GM10248 (cell line): Measurements from ENCODE around the gene DSCAML1.

Experiments used
- CTCF ChIA-PET: fragments of 300-600 bp; sonication (Branson Sonifier 250); formaldehyde crosslinking; extraction: SDS; loops from one replicate; lab custom pipeline; 2021; ENCODE audit warnings: antibody characterized with exemption; lab: Yijun Ruan, JAX
- POLR2A ChIA-PET: fragments of 350-650 bp; sonication (Branson Sonifier 250); formaldehyde crosslinking; extraction: SDS; loops from one replicate; lab custom pipeline; 2020; ENCODE audit warnings: antibody characterized with exemption; lab: Yijun Ruan, JAX
- DNase-seq: peaks from one replicate; pipeline ENCODE4 v3.0.0; 2012; ENCODE audit errors: extremely low spot score
- TF ChIP-seq, protein P1 (sequence below): IDR thresholded peaks from 2 replicates; pipeline ENCODE4 v1.5.1; 2012; ENCODE audit warnings: mild to moderate bottlenecking, low read depth; ENCODE audit errors: extremely low read depth, missing control alignments, control extremely low read depth

The DSCAML1 gene

DNA sequence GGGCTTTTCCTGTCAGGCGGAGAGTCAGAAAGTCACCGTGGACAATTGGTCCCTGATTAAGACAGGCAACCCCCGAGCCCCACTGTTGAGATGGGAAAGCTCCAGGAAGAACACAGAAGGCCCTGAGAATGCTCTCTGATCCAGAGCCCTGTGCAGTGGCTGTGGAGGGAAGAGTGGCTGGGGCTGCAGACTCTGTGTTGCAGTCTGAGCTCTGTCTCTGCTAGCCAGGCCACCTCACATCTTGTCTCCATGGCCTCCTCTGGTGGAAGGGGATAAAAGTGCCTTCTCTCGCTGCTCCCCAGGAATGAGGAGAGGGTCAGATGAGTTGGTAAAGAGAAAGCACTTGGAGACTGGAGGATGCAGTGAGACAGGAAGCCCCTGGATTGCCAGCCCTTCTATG, 328.1 kb downstream of the DSCAML1 start:
- POLR2A ChIA-PET: no interaction called here
- no peak for DNase-seq
- TF ChIP-seq, protein P1, sequence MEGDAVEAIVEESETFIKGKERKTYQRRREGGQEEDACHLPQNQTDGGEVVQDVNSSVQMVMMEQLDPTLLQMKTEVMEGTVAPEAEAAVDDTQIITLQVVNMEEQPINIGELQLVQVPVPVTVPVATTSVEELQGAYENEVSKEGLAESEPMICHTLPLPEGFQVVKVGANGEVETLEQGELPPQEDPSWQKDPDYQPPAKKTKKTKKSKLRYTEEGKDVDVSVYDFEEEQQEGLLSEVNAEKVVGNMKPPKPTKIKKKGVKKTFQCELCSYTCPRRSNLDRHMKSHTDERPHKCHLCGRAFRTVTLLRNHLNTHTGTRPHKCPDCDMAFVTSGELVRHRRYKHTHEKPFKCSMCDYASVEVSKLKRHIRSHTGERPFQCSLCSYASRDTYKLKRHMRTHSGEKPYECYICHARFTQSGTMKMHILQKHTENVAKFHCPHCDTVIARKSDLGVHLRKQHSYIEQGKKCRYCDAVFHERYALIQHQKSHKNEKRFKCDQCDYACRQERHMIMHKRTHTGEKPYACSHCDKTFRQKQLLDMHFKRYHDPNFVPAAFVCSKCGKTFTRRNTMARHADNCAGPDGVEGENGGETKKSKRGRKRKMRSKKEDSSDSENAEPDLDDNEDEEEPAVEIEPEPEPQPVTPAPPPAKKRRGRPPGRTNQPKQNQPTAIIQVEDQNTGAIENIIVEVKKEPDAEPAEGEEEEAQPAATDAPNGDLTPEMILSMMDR: no peak
- CTCF ChIA-PET: interaction anchor here (1.2 to 3.8 kb wide), 5 partner anchors 9 to 42 kb away, joined by 4 to 25 read pairs (median 7); no protein-coding TSS in a partner anchor

- ChIA-PET POLR2A (no interaction called here), CTCF (interaction anchor here (1.2 to 3.4 kb wide), 3 partner anchors 10 to 25 kb away, joined by 4 to 15 read pairs (median 7); no protein-coding TSS in a partner anchor)
- DNase-seq: no peak
- TF ChIP-seq, protein P1: no peak
These were observed 329.2 kb downstream of the DSCAML1 start for GRCh38 chr11:117467770-117468169.

GRCh38 chr11:117466966-117467365, 330.1 kb downstream of the DSCAML1 start:
- POLR2A ChIA-PET: no interaction called here
- TF ChIP-seq, protein P1: no peak
- CTCF ChIA-PET: interaction anchor here (0.6 to 1.2 kb wide), 2 partner anchors 17 to 41 kb away, joined by 3 to 5 read pairs; no protein-coding TSS in a partner anchor
- DNase-seq: no peak

GRCh38 chr11:117465236-117465997, 331.6 kb downstream of the DSCAML1 start:
- POLR2A ChIA-PET: no interaction called here
- DNase-seq: no peak
- CTCF ChIA-PET: interaction anchor here (0.9 kb wide), 1 partner anchor 39 kb away, joined by 3 read pairs; no protein-coding TSS in a partner anchor
- TF ChIP-seq, protein P1: no peak

GRCh38 chr11:117464778-117465177, 332.2 kb downstream of the DSCAML1 start:
- TF ChIP-seq, protein P1: no peak
- CTCF ChIA-PET: interaction anchor here (0.9 kb wide), 1 partner anchor 39 kb away, joined by 3 read pairs; no protein-coding TSS in a partner anchor
- POLR2A ChIA-PET: no interaction called here
- DNase-seq: no peak

DNA sequence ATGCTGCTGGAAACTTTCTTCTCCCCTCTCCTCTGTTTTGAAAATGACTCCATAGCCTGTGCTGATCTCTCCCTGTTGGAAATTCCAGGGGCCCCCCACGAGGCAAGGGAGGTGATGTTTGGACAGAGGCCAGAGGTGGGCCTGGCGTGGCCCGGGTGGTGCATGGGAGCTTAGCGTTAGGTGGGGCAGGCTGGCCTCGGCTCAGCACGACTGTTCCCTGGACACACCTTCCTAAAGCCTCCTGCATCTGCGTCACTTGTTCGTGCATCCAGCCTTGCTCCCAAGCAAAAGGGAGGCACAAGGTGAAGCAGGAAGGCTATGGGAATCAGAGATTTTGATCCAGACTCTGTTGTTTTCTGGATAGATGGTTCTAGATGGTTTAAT, 334.2 kb downstream of the DSCAML1 start:
- DNase-seq: no peak
- TF ChIP-seq, protein P1: no peak
- ChIA-PET CTCF (interaction anchor here (1.5 to 5.8 kb wide), 2 partner anchors 19 to 37 kb away, joined by 5 to 33 read pairs; no protein-coding TSS in a partner anchor), POLR2A (no interaction called here)
